Measurements from ENCODE around the gene SNTB2.
A peak's percentile ranks its signal among the peaks of the same experiment; 100 is the strongest.

Gene SNTB2

DNA sequence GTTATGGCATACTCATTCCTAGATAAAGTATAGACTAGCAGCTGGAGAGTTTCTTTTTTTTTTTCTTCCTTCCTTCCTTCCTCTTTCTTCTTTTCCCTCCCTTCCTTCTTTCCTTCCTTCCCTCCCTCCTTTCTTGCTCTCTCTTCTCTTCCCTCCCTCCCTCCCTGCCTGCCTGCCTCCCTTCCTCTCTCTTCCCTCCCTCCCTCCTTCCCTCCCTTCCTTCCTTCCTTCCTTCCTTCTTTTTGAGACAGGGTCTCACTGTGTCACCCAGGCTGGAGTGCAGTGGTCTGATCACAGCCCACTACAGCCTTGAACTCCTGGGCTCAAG lies 7.0 kb upstream of the SNTB2 start:
- ATAC-seq (no peak), DNase-seq (no peak)

DNA sequence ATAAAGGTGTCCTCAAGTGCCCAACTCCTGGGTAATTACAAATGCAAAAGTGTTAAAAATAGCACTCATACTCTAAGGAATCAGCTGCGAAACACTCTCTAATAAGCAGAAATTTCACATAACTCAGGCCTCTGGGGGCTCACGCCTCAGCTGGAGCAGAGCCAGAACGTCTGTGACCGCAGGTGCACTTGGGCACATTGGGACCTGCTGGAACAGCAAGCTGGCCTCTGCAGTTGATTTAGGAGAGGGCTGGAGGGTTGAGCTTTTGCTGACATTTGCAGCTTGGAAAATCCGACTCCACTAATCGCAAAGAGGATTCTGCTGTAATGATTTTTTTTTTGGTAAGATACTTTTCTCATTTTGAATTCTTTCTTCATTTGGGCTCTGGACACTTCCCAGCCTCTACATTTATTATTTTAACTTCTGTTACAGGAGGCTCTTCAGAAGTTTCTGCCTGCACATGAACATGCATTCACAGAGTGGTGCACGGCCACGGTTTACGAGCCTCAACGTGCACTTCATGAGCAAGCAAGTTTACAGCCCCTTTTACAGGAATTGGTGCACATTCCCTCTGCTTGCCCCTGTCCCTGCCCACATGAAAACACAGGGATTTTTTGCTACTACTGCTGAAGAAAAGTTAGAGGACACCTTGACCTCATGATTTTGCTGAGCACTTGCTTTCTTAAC lies 4.1 kb upstream of the SNTB2 start:
- ATAC-seq (no peak), DNase-seq (no peak)

DNA sequence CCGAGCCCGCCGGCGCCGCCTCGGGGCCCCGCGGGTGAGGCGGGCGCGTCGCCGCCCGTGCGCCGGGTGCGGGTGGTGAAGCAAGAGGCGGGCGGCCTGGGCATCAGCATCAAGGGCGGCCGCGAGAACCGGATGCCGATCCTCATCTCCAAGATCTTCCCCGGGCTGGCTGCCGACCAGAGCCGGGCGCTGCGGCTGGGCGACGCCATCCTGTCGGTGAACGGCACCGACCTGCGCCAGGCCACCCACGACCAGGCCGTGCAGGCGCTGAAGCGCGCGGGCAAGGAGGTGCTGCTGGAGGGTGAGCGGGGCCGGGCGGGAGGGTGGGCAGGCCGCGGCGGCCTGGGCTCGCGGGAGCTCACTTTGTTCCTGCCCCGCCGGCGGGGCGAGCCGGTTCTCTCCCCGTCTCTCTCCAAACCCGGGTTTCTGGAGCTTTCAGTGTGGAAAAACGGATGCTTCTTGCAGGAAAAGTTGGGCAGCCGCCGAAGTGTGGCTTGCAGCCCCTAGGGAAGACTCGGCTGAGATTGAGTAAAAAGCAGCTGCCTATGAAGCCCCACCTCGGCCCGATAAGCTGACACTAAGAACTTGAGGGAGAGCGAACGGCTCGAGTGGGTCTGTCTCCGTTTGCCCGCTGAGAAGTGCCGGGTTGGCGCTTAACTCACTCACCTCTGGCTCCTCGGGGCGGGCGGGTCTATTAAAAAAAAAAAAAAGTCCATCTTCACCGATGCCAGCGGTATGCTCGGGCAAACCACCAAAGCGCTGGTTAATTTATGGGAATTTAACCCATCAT lies 677 bp downstream of the SNTB2 start:
- DNase-seq (peak; percentile 57), ATAC-seq (peak; percentile 17)

DNA sequence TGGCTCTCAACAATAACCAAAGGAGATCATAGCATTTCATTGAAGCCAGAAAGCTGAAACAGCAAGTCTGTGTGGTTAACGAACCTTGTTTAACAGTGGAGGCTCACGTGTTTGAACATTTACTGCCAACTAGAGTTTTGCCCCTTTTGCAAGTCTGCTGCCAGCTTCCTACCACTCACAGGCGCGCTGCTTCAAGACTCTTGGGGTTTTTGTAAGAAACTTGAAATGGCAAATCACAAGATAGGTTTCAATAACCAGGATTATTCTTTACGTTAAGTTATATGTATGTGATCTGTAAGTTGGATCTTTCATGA lies 1.2 kb downstream of the SNTB2 start:
- DNase-seq, result no peak
- ATAC-seq, result no peak

DNA sequence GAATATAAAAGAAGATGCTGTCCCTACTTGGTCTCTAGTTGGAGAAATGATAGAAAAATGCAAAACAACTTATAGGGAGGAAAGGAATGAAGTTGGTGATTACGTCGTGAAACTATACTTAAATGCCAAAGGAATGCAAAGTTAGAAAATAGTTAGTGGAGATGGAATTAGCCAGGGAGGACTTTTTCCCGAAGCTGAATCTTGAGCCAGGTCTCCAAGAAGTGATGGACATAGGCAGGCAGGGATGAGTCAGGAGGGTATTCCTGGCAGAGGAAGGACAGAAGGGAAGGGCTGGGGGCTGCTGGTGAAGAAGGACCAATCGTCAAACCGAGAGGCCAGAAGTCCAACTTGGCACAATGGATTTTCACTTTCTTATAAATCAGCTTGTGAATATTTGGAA lies 1.8 kb downstream of the SNTB2 start:
- ATAC-seq (no peak), DNase-seq (no peak)

DNA sequence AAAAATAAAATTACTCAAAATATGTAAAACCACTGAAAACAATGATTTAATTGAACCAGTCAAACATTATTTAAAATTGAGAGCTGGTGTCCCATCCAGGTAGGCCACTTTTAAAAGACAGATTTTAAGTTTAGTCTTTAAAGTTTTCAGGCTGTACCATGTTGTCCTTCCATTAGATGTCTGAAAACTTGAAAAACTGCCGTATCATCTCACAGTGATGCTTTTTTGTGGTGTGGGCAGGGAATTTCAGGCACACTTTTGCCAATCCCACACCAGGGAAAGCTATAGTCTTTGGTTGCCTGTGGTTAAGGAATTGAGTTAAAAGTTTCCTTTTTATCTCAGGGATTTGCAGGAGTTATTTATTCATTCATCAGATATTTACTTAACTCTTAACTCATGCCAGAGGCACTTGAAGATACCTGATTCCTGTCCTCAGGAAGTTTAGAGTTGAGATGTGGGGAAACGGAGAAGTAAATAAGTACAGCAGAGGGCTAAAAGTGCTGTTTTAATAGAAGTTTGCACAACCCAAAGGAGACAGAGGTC lies 3.2 kb downstream of the SNTB2 start:
- DNase-seq, result no peak
- ATAC-seq, result no peak

DNA sequence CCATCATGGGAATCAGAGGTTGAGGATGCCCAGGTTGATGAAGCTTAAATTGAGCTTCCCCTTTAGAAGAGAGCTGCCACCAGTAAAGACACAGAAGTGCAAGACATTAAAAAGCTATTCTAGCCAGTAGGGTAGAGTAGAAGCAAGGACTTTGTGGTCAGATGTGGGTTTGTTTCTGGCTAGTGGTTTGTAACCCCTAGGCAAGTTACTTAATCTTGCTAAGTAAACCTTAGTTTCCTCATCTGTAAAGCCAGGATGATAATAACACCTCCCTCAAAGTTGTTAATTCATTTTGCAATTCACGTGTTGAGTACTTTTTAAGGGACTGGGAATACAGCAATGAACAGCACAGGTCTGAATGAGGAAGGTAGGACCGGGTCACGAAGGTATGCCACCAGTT lies 3.6 kb downstream of the SNTB2 start:
- ATAC-seq, result no peak

DNA sequence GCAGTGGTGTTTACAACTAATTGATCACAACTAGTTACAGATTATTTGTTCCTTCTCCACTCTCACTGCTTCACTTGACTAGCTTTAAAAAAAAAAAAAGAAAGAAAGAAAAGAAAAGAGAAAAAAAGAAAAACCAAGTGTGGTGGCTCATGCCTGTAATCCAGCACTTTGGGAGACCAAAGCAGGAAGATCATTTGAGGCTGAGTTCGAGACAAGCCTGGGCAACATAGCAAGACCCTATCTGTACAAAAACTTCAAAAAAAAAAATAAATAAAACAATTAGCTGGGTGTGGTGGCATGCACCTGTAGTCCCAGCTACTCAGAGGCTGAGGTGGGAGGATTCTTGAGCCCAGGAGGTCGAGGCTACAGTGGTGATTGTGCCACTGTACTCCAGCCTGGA lies 4.2 kb downstream of the SNTB2 start:
- ATAC-seq, result no peak
- no peak for DNase-seq

More for the DNA sequence above, 3.6 kb downstream of the SNTB2 start:
- no peak for DNase-seq

DNA sequence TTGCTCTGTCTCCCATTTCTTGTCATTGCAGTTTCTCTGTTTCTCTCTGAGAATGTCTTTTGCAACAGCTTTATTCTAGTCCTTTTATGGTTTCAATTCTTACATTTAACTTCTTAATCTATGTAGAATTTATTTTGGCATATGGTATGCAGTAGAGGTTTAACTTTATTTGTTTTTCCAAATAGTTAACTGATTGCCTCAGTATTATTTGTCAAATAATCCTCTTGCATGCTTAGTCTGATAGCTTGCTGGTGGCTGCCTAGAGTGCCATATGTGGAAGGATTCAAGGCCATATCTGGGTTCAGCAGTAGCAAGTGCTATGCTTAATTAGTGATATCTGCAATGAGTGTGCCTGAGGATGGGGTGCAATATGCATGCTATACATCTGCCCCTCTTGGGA lies 6.9 kb downstream of the SNTB2 start:
- DNase-seq, result no peak
- ATAC-seq, result no peak

DNA sequence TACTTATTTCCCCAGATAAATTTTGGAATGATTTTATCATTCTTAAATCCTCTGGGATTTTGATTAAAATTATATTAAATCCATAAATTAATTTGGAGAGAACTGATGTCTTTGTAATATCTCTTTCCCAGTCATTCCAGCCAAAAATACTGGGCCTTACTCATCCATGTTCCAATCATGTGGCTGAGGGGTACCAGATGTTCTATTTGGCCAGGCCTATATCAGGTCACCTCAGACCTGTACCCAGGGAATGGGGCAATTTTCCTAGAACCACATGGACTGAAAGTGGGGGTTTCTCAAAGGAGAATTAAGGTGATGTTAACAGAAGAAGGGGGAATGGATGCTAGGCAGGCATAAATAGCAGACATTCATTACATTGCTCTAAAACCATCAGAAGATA lies 7.5 kb downstream of the SNTB2 start:
- DNase-seq, result no peak
- no peak for ATAC-seq

DNA sequence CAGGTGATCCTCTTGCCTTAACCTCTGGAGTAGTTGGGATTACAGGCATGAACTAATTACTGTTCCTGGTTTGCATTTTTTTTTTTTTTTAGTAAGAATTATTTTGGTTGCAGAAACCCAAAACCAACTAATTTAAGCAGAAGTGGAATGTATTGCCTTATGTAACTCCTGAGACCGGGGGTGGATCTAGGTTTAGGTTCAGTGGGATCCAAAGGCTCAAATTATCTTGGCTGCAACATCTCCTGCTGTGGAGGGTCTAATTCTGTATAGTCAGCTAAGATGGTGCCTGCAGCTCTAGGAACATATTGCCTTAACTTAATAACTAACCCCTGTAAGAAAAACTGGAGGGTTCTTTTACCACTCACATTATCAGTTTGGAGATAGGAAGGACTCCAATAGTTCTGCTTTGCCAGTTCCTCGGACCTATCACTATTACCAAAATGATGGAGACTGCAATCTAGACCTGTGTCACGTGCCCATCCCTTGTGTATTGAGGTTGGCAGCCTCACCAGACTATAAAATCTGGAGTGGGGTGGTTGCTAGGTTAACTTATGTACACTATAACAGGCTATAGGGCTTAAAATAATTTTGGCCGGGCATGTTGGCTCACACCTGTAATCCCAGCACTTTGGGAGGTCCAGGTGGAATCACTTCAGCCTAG lies 8.5 kb downstream of the SNTB2 start:
- DNase-seq (no peak), ATAC-seq (no peak)

DNA sequence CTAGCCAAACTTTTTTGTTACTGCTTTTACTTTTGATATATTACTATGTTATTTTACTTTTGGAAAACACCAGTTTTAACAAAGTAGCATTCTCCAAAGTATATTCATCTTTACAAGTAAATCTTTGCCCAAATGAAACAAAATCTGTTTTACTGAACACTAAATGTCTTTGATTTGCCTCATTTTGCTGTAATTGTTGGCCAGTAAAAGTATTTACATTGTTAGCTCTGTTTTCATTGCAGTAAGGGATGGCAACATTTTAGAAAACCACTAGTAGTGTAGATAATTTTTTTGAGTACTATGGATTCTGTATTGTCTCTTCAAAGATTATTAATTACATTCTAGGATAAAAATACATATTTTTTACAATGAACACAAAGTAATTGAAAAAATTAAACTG lies 10.6 kb downstream of the SNTB2 start:
- DNase-seq (no peak), ATAC-seq (no peak)

DNA sequence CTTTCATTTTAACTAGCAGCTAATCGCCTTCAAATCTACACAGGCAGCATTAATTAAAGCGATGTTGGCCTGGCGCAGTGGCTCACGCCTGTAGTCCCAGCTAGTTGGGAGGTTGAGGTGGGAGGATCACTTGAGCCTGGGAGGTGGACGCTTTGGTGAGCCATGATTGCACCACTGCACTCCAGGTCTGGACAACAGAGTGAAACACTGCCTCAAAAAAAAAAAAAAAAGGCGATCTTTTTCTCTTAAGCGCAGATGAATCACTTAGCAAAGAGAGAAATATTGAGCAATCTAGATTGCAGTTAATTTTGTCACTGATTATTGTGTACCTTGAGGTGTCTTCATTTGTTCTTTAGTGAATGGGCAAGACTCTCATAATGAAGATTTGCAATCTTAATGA lies 12.4 kb downstream of the SNTB2 start:
- ATAC-seq (no peak), DNase-seq (no peak)

DNA sequence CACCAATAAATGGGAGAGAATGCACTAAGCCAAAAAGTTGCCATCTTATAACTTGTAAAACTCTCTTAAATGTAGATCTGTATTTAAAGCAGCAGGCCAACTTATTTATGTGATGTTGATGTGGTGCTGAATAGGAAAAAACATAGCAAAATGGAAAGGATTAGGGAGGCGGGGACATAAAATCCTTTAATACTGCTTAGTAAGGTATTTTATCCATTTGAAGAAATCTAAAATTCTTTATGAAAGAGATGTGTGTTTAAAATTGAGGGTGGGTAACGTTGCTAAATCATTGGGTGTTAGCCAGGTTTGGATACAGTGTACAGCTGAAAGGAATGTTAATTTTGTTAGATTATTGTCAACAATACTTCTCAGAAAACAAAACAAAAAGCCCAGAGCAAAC lies 14.3 kb downstream of the SNTB2 start:
- ATAC-seq (no peak), DNase-seq (no peak)

DNA sequence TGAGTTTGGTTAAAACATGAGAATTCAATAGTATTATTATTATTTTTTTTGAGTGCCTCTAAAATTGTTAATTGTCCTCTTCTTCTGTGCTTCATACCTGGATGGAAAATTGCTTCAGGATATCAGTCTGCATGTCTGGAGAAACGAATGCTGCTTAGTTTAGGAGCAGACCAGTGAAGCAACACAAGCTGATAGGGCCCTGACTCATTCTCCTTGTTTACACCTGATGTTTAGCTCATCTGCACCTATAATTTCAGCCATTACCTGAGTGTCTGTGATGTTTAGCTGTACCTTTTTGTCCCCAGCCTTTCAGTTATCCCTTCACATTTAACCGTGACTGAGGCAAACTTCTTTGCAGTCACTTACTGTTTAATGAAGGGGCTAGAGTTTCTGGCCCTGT lies 14.8 kb downstream of the SNTB2 start:
- DNase-seq, result no peak
- no peak for ATAC-seq

DNA sequence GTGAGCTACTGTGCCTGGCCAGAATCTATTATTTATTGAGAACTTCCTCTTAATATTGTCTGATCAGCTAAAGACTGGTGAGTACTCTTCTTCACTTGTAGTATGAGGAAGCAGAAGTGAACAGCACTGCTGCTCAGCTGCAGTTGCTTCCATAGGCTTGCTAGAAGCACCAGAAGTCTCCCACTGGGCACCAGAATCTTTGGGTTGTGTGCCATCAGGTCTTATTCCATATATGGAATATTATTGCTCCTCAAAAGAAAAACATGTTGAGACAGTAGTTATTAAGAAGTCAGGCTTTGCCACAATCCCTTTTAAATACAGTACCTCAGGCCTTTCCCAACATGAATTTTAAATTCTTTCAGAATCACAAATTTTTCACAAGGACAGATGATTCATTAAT lies 17.2 kb downstream of the SNTB2 start:
- no peak for ATAC-seq
- no peak for DNase-seq

DNA sequence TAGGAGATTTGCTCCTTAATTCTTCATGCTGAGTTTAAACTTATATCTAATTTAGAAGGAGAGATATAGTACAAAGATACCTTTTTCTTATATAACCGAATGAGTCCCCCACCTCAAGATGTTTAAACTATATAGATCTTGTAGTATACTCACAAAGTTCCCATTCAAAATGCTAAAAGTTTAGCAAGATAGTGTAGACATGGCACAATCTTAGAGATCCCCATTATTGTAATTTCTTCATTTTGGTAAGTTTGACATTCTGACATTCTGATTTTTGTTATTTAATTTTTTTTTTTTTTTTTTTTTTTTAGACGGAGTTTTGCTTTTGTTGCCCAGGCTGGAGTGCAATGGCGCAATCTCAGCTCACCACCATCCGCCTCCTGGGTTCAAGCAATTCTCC lies 22.8 kb downstream of the SNTB2 start:
- ATAC-seq, result no peak
- DNase-seq, result no peak

DNA sequence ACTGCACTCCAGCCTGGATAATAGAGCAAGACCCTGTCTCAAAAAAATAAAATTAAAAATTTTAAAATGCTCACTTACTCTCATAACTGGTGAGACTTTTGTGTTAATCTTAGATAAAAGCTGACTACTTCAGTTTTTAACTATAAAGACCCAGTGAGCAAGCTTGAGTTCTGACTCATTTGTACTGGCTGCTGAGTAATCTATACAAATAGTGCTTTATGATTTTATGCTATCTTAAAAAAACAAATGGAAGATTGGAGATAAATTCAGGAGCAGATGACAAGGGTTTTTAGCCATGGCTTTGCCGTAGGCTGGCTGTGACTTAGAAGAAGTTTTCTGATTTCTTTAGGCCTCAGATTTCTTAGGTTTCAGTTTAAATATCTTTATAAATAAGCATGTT lies 30.5 kb downstream of the SNTB2 start:
- no peak for DNase-seq

DNA sequence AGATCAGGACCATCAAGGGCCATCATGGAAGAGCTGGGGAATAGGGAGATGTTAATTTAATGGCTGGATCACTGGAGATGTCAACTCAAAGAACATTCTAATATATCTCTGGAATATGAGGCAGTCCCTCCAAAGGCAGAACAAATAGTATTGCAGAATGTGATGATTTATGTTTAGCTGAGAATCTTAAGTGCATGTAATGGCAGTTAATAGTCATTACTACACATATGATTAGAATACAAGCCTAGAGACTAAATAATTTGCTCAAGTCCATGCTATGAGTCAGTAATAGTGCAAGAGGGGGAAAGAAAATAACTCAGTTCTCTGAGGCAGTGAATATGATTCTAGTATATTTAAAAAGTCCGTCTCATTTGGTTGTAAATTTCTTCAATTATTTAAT lies 32.3 kb downstream of the SNTB2 start:
- DNase-seq (no peak), ATAC-seq (no peak)

More for the DNA sequence above, 30.5 kb downstream of the SNTB2 start:
- ATAC-seq, result peak; percentile 46

DNA sequence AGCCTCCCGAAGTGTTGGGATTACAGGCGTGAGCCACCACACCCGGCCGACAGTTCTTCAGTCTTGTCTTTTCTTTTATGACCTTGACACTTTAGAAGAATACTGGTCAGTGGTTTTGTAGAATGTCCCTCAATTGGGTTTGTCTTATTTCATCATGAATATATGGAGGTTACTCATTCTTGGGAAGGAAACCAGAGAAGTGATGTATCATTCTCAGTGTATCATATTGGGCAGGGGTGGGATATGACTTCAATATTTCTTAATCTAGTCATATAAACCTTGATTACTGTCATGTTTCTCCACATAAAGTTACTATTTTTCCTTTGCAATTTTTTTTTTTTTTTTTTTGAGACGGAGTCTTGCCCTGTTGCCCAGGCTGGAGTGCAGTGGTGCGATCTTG lies 36.9 kb downstream of the SNTB2 start:
- no peak for DNase-seq
- no peak for ATAC-seq

DNA sequence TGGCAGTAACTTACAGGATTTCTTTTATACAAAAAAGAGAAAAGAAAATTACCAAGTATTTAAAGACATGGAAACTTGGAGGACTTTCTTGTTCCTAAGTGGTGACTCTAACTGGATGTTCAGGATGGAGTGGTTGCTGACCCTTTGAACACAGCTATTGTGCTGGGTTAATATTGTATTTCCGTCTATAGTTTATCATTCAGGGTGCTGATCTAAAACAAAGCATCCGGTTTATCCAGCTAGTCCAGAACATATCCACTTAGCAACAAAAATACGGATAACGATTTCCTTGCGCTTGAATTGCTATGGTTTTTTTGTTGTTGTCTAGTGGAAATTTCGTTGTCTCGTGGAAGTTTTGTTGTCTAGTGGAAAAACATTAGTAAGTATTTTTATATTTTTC lies 38.2 kb downstream of the SNTB2 start:
- DNase-seq, result no peak

DNA sequence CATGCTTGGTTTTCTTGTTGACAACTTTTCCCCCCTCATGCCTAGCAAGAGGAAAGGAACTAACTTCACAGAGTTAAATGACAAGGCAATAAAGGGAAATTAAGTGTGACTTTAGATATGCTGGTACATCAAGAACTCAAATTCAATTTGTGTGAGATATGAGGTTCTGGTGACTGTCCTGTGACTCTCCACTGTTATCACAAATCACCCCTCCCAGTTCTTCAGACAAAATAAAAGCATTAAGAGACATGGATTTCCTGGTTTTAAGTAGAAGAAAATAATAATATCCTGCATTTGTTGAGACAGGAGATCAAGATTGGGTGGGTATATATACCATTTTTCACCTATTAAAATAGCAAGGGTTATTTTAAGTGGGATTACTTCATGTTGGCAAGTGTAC lies 46.2 kb downstream of the SNTB2 start:
- ATAC-seq, result no peak
- no peak for DNase-seq

More for the DNA sequence above, 38.2 kb downstream of the SNTB2 start:
- no peak for ATAC-seq

DNA sequence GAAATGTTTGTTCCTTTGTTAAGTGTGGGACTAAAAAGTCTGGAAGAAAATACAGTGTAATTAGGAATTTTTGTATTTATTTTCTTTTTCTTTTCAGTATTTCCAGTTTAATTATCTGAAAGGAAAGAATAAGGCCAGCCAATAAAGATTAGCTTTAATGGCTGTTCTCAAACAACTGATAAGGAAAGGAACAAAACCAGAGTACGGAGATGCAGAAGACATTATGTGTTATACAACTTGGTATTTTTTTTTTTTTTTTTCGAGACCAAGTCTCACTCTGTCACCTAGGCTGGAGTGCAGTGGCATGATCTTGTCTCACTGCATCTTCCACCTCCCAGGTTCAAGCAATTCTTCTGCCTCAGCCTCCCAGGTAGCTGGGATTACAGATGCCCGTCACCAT lies 47.5 kb downstream of the SNTB2 start:
- no peak for DNase-seq
- no peak for ATAC-seq

DNA sequence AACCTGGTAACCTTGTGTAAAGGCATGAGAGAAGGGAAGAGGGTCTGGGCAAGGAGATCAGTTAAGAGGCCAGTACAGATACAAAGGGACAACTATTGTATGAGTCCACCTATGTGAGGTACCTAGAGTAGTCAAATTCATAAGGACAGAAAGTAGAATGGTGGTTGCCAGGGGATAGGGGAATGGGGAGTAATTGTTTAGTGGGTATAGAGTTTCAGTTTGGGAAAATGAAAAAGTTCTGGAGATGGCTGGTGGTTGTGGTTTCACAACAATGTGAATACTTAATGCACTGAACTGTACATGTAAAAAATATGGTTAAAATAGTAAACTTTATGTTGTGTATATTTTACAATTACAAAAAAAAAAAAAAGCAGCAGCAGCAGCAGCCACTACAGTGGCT lies 49.4 kb downstream of the SNTB2 start:
- no peak for DNase-seq
- no peak for ATAC-seq

All from stimulated activated naive CD8-positive, alpha-beta T cell treated with anti-CD3 and anti-CD28 coated beads, Interleukin-15, Interleukin-2, amounts not matched to agents 100 U/mL and 50 U/mL, for 24 hours (primary cell).